Stomach (tissue), 4 donors: ENCODE data around the gene FANCC.

Experiments used
- CTCF ChIP-seq, 7 experiments: fragments of 450-650 bp in 4 of 7; fragments of 200-600 bp in 3 of 7; sonication (generic) in 3 of 7; IDR thresholded peaks; one replicate each; pipeline ENCODE4 v1.5.1; 2016 to 2019; ENCODE audit warnings: antibody characterized with exemption in 7 of 7, control low read depth in 2 of 7, mild to moderate bottlenecking in 1 of 7
- POLR2A ChIP-seq, 4 donors: fragments of 450-650 bp; IDR thresholded peaks; one replicate each; pipeline ENCODE4 v1.6.1; 2016; ENCODE audit warnings: antibody characterized with exemption in 4 of 4, control low read depth in 2 of 4, mild to moderate bottlenecking in 1 of 4, moderate library complexity in 1 of 4

GRCh38 chr9:95363051-95363841, 45.7 kb upstream of the FANCC start:
- TF ChIP-seq POLR2A (IDR thresholded peaks at IDR 0.05) (no peak), CTCF (IDR thresholded peaks at IDR 0.05) (no peak)
